AG20443 (cell line): ENCODE data around the gene TRUB2.

Experiments
- DNase-seq: peaks from one replicate; pipeline ENCODE4 v3.0.0; 2012; ENCODE audit warnings: low spot score, mixed read lengths

The TRUB2 gene

GRCh38 chr9:128271112-128271511 is 51.1 kb downstream of the TRUB2 start:
- DNase-seq: no peak

- DNase-seq: no peak
These were observed 55.2 kb downstream of the TRUB2 start for GRCh38 chr9:128266868-128267590.

- DNase-seq: no peak
These were observed 56.8 kb downstream of the TRUB2 start for GRCh38 chr9:128265348-128265847.

- DNase-seq: no peak
These were observed 59.6 kb downstream of the TRUB2 start for GRCh38 chr9:128262687-128263086.

- DNase-seq: no peak
These were observed 61.9 kb downstream of the TRUB2 start for GRCh38 chr9:128260340-128260739.

GRCh38 chr9:128259156-128259555 is 63.1 kb downstream of the TRUB2 start:
- no peak for DNase-seq

- DNase-seq: no peak
These were observed 63.9 kb downstream of the TRUB2 start for GRCh38 chr9:128258326-128258725.

GRCh38 chr9:128257907-128258306 is 64.3 kb downstream of the TRUB2 start:
- DNase-seq: no peak

GRCh38 chr9:128257086-128257825 is 65.0 kb downstream of the TRUB2 start:
- no peak for DNase-seq
